Subcutaneous abdominal adipose tissue (tissue), 5 donors: ENCODE measurements around the gene FAM180B.
"Not testable (repeated sequence)": the region's sequence is repeated elsewhere in the genome, so short reads cannot be mapped to it uniquely, and the experiment has no call there.

ENCODE experiments used
- H3K27ac ChIP-seq: one replicate; pipeline ENCODE4 v1.7.0; 2013; ENCODE audit warnings: low read depth, mild to moderate bottlenecking, inconsistent platforms, low read length, moderate library complexity
- H3K27me3 ChIP-seq, 5 donors: one replicate each; pipeline ENCODE4 v1.7.0; 2013; ENCODE audit warnings: low read length in 5 of 5, inconsistent platforms in 1 of 5; ENCODE audit not compliant: control insufficient read depth in 5 of 5, insufficient read depth in 4 of 5
- H3K36me3 ChIP-seq, 5 donors: one replicate each; pipeline ENCODE4 v1.7.0; 2013; ENCODE audit warnings: low read length in 5 of 5; ENCODE audit not compliant: control insufficient read depth in 5 of 5, insufficient read depth in 5 of 5
- H3K4me1 ChIP-seq, 5 donors: one replicate each; pipeline ENCODE4 v1.7.0; 2013; ENCODE audit warnings: low read length in 5 of 5, mild to moderate bottlenecking in 3 of 5, moderate library complexity in 1 of 5; ENCODE audit not compliant: control insufficient read depth in 5 of 5, insufficient read depth in 5 of 5
- H3K4me3 ChIP-seq, 5 donors: one replicate each; pipeline ENCODE4 v1.7.0; 2013; ENCODE audit warnings: low read length in 5 of 5, low read depth in 1 of 5
- H3K9ac ChIP-seq, 5 donors: one replicate each; pipeline ENCODE4 v1.7.0; 2013; ENCODE audit warnings: low read length in 5 of 5, mild to moderate bottlenecking in 4 of 5, moderate library complexity in 3 of 5
- H3K9me3 ChIP-seq, 5 donors: one replicate each; pipeline ENCODE4 v1.7.0; 2013; ENCODE audit warnings: low read length in 5 of 5; ENCODE audit not compliant: control insufficient read depth in 5 of 5
- donor health status: healthy.
- donor health status: healthy.
- donor health status: healthy.
- donor health status: healthy.
- donor health status: healthy.

The FAM180B gene

DNA sequence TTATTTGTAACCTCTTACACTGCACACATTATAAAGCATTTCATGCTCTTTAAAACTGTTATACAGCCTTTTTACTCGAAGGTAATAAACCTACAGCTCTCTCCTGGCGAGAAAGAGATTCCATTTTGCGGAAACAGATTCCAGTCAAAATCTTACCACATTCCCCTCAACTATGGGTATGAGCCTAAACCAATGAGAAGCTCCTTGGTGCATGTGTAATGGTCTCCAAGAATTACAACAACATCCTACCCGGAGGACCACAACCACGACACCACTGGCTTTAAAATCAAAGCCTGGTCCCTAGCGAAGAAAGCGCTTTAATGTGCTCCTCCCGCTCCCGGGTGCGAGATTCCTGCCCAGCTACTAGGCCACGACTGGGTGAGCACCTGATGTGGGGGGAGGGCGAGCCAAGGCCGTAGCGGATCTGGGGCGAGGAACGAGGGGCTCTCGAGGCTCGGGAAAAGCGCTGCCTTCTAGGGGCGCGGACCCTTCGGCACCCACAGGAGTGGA, 34.4 kb upstream of the FAM180B start:
- H3K27ac ChIP-seq, result peak overlapping the region; percentile 98
- H3K4me1 ChIP-seq, result peaks cover 0 to 51% (median 45%) of the 10 kb centered on the region in 5 donors
- H3K4me3 ChIP-seq, result peak overlapping the region; percentile 77 to 96 (median 88)
- H3K36me3 ChIP-seq, result no peaks in the 10 kb centered on the region
- peak overlapping the region; percentile 81 to 99 (median 95) for H3K9ac ChIP-seq
- no peaks in the 10 kb centered on the region for H3K27me3 ChIP-seq
- H3K9me3 ChIP-seq, result no peaks in the 10 kb centered on the region

DNA sequence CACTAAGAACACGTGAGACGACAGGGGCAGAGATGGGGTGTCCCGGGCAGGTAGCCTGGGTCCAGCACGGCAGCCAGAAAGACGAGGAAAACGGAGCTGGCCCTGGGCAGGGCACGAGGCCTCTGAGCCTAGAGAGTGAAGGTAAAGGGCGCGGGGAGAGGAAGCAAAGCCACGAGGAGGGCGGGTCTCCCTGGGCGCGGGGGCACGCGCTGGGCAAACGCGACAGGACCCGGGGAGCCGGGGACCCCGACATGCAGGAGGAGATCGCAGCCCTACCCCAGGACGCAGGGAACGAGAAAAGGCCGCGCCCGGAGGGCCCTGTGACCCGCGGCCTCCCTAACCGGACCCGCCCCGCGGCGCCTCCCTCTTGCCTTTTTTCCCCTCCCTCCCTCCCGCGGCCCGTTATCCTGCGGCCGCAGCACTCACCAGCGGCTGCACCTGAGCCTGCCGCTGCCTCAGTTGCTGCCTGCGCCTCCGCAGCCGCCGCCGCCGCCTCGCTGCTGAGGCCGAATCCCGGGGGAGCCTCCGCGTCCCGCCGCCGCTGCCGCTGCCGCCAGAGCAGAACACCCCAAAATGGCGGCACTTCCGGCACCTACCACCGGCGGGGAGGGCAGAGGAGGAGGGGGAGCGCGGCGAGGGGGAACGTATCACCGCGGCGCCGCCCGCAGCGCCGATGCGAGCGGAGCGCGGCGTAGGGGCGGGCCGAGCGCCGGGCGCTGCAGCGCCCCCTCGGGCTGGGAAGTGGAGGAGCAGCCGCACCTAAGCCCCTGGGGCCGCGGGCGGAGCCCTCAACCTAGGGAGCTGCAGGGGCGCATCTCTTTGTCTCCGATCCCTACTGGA, 33.7 kb upstream of the FAM180B start, which contains the start of gene CELF1:
Gene CELF1 (minus strand): TSS at position 567 of the 840 bp plus-strand sequence. CDS start 53,609 bp downstream, outside the sequence.
- H3K4me1 ChIP-seq, result peaks cover 0 to 44% (median 38%) of the 10 kb centered on the region in 5 donors
- peak within 1 kb of the TSS; percentile 81 to 99 (median 95) for H3K9ac ChIP-seq

DNA sequence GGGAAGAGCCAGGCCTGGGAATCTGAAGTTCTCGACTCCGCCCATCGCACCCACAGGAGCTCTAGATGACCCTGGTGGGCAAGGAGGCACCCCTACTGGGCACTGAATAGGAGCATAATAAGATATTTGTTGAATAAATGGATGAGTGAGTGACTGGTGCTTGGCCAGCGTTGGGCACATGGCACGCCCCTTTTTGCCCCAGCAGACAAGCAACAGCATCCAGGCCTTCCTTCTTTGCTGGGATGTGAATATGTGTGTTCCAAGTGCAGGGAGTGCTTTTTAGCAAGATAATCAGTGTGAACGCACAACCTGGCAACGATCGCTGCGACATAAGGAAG, 33.1 kb upstream of the FAM180B start:
- H3K9me3 ChIP-seq, result no peaks in the 10 kb centered on the region
- H3K4me1 ChIP-seq, result peaks cover 0 to 38% (median 36%) of the 10 kb centered on the region in 5 donors
- peak overlapping the region in 4 of 5 donors; percentile 52 to 65 (median 56) for H3K9ac ChIP-seq
- peak overlapping the region; percentile 73 to 96 (median 88) for H3K4me3 ChIP-seq
- peak overlapping the region; percentile 98 for H3K27ac ChIP-seq
- no peaks in the 10 kb centered on the region for H3K27me3 ChIP-seq
- no peaks in the 10 kb centered on the region for H3K36me3 ChIP-seq

More for the DNA sequence above, 33.7 kb upstream of the FAM180B start, which contains the start of gene CELF1:
- no peaks in the 10 kb centered on the region for H3K36me3 ChIP-seq
- H3K9me3 ChIP-seq, result no peaks in the 10 kb centered on the region
- H3K27me3 ChIP-seq, result no peaks in the 10 kb centered on the region
- peak within 1 kb of the TSS; percentile 98 for H3K27ac ChIP-seq
- H3K4me3 ChIP-seq, result peak within 1 kb of the TSS; percentile 77 to 96 (median 88)

DNA sequence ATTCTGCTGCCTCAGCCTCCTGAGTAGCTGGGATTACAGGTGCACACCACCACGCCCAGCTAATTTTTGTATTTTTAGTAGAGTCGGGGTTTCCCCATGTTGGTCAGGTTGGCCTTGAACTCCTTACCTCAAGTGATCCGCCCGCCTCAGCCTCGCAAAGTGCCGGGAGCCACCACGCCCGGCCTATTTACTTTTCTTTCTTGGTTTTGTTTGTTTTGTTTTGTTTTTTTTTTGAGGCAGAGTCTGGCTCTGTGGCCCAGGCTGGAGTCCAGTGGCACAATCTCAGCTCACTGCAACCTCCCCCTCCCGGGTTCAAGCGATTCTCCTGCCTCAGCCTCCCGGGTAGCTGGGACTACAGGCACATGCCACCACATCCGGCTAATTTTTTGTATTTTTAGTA, 29.5 kb upstream of the FAM180B start:
- H3K4me1 ChIP-seq, result peaks cover 0 to 16% (median 11%) of the 10 kb centered on the region in 5 donors
- H3K9me3 ChIP-seq, result not testable (repeated sequence)

DNA sequence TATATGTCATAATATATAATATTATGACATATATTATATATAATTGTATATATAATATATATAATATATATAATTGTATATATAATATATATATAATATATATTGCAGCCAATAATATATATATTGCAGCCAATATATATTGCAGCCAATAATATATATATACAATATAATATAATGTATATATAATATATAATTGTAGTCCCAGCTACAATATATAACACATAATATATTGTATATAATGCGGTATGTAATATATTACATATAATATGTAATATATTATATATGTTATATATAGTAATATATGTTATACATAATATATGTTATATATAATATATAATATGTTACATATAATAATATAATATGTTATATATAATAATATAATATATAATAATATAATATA, 27.8 kb upstream of the FAM180B start:
- no peak overlapping the region for H3K27ac ChIP-seq

More for the DNA sequence above, 29.5 kb upstream of the FAM180B start:
- H3K9ac ChIP-seq, H3K36me3 ChIP-seq, H3K27me3 ChIP-seq, H3K4me3 ChIP-seq, H3K27ac ChIP-seq: not testable (repeated sequence)

DNA sequence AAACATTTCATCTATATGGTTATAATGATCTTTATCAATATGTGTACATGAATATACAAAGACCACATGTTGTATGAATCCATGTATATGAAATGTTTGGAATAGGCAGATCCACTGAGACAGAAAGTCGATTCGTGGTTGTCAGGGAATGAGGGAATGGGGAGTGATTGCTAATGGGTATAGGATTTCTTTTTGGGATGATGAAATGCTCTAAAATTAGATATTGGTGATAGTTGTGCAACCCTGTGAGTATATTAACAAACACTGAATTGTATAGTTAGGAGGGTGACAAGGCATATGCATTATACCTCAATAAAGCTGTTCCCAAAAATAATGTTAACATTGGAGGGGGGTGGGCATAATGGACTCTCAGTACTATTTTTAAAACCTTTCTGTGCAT, 26.1 kb upstream of the FAM180B start:
- Histone ChIP-seq H3K4me3 (no peak overlapping the region), H3K27ac (no peak overlapping the region), H3K27me3 (no peaks in the 10 kb centered on the region), H3K36me3 (peaks cover 0 to 3% (median 0%) of the 10 kb centered on the region in 5 donors), H3K9me3 (no peaks in the 10 kb centered on the region), H3K9ac (no peak overlapping the region), H3K4me1 (peaks cover 4 to 18% (median 6%) of the 10 kb centered on the region in 5 donors)

More for the DNA sequence above, 27.8 kb upstream of the FAM180B start:
- Histone ChIP-seq H3K9me3 (no peaks in the 10 kb centered on the region), H3K36me3 (peaks cover 0 to 3% (median 0%) of the 10 kb centered on the region in 5 donors), H3K9ac (no peak overlapping the region), H3K27me3 (no peaks in the 10 kb centered on the region), H3K4me3 (no peak overlapping the region), H3K4me1 (peaks cover 0 to 6% (median 0%) of the 10 kb centered on the region in 5 donors)

DNA sequence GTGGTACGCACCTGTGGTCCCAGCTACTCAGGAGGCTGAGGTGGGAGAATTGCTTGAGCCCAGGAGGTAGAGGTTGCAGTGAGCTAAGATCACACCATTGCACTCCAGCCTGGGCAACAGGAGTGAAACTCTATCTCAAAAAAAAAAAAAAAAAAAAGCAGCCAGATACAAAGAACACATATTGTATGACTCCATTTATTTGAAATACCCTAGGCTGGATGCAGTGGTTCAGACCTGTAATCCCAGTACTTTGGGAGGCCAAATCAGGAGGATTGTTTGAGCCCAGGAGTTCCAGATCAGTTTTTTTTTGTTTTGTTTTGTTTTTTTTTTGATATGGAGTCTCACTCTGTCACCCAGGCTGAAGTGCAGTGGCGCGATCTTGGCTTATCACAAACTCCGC, 24.1 kb upstream of the FAM180B start:
- not testable (repeated sequence) for H3K9ac ChIP-seq, H3K27ac ChIP-seq, H3K9me3 ChIP-seq, H3K4me3 ChIP-seq, H3K36me3 ChIP-seq, H3K27me3 ChIP-seq
- H3K4me1 ChIP-seq, result peaks cover 5 to 27% (median 17%) of the 10 kb centered on the region in 5 donors

DNA sequence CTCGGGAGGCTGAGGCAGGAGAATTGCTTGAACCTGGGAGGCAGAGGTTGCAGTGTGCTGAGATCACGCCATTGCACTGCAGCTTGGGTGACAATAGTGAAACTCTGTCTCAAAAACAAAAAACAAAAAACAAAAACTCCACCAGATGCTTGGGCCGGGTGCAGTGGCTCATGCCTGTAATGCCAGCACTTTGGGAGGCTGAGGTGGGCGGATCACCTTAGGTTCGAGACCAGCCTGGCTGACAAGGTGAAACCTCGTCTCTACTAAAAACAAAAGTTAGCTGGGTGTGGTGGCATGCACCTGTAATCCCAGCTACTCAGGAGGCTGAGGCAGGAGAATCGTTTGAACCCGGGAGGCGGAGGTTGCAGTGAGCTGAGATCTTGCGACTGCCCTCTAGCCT, 22.1 kb upstream of the FAM180B start:
- H3K36me3 ChIP-seq, H3K4me3 ChIP-seq, H3K27me3 ChIP-seq, H3K27ac ChIP-seq, H3K9me3 ChIP-seq: not testable (repeated sequence)
- Histone ChIP-seq H3K4me1 (peaks cover 5 to 27% (median 17%) of the 10 kb centered on the region in 5 donors), H3K9ac (peak overlapping the region in 2 of 5 donors; percentile 92 to 94)

DNA sequence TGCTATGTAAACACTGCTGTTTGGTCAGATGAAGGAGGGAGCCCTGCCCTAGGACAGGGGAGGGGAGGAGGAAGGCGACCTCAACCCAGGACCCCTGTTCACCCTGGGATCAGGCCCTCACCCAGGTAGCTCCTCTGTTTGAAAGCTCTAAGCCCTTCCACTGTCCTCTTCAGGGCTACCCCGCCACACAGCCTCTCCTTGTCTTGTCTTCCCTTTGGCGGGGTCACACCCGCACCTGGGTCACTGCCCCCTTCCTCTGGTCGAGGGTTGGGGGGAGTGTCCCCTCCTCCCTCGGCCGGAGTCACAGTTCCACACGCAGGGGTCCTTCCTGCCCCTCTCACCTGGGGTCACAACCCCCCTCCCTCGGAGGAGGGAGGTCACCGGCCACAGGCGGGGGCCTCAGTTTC, 21.5 kb upstream of the FAM180B start:
- Histone ChIP-seq H3K27ac (peak overlapping the region; percentile 84), H3K4me3 (peak overlapping the region; percentile 64 to 89 (median 85)), H3K4me1 (peaks cover 5 to 29% (median 17%) of the 10 kb centered on the region in 5 donors), H3K9me3 (no peaks in the 10 kb centered on the region), H3K9ac (peak overlapping the region; percentile 81 to 94 (median 92)), H3K36me3 (peaks cover 3 to 7% (median 4%) of the 10 kb centered on the region in 5 donors), H3K27me3 (no peaks in the 10 kb centered on the region)
